GM19099 (cell line): ENCODE measurements around the gene KIAA0513.

Source experiments
- POLR2A ChIP-seq: IDR thresholded peaks from 3 replicates; pipeline ENCODE4 v1.6.1; 2011; ENCODE audit warnings: low read depth; ENCODE audit not compliant: insufficient read length; ENCODE audit errors: extremely low read depth

Gene KIAA0513

GRCh38 chr16:85065099-85065498 is 37.5 kb downstream of the KIAA0513 start:
- TF ChIP-seq POLR2A: no peak

GRCh38 chr16:85066346-85066885 is 38.8 kb downstream of the KIAA0513 start:
- no peak for TF ChIP-seq POLR2A

- no peak for TF ChIP-seq POLR2A
Measured at GRCh38 chr16:85067024-85067423, 39.4 kb downstream of the KIAA0513 start.

- no peak for TF ChIP-seq POLR2A
Measured at GRCh38 chr16:85067426-85067825, 39.8 kb downstream of the KIAA0513 start.

GRCh38 chr16:85068746-85069145 is 41.2 kb downstream of the KIAA0513 start:
- no peak for TF ChIP-seq POLR2A

GRCh38 chr16:85069171-85069570 is 41.6 kb downstream of the KIAA0513 start:
- TF ChIP-seq POLR2A: no peak

GRCh38 chr16:85072076-85072860 is 44.7 kb downstream of the KIAA0513 start:
- TF ChIP-seq POLR2A: no peak

- TF ChIP-seq POLR2A: no peak
Measured at GRCh38 chr16:85072947-85073346, 45.4 kb downstream of the KIAA0513 start.

- TF ChIP-seq POLR2A: no peak
Measured at GRCh38 chr16:85074225-85074914, 46.8 kb downstream of the KIAA0513 start.

- TF ChIP-seq POLR2A: no peak
Measured at GRCh38 chr16:85075236-85075924, 47.8 kb downstream of the KIAA0513 start.

- TF ChIP-seq POLR2A: no peak
Measured at GRCh38 chr16:85077039-85077438, 49.4 kb downstream of the KIAA0513 start.

- TF ChIP-seq POLR2A: no peak
Measured at GRCh38 chr16:85077576-85078125, 50.1 kb downstream of the KIAA0513 start.

GRCh38 chr16:85078226-85078625 is 50.6 kb downstream of the KIAA0513 start:
- no peak for TF ChIP-seq POLR2A

GRCh38 chr16:85078952-85079351 is 51.4 kb downstream of the KIAA0513 start:
- no peak for TF ChIP-seq POLR2A
